ENCODE measurements around the gene ADAMTS9. TPM values are rescaled to one million over a fixed set of nuclear protein-coding genes. Genes with fewer than 3 reads are reported as not detected.
"Not testable (repeated sequence)": the region's sequence is repeated elsewhere in the genome, so short reads cannot be mapped to it uniquely, and the experiment has no call there.

ADAMTS9 gene
- total RNA-seq, 1 experiment from 2014 or later, result 0.46 TPM

GRCh38 chr3:64546856-64547255 is 140.9 kb downstream of the ADAMTS9 start:
- H4K91ac ChIP-seq (ENCODE audit: insufficient read length, low read depth, low read length), result no peak overlapping the region

GRCh38 chr3:64545239-64545638 is 142.6 kb downstream of the ADAMTS9 start:
- DNase-seq; H4K8ac ChIP-seq (replicated peaks; ENCODE audit: insufficient read length, low read depth, low read length); H3K27me3 ChIP-seq (ENCODE audit: insufficient read depth, low read length): not testable (repeated sequence)

More at GRCh38 chr3:64546856-64547255, 140.9 kb downstream of the ADAMTS9 start:
- H2AFZ ChIP-seq (ENCODE audit: low read length), result no peak overlapping the region
- no CpG with 5 or more reads among the region's 8 CpGs for WGBS (ENCODE audit: extremely low coverage, insufficient read length, low lambda C conversion rate)
- no peak overlapping the region for H2AK5ac ChIP-seq (ENCODE audit: insufficient read length, low read length)
- no peaks in the 10 kb centered on the region for H3K79me1 ChIP-seq (ENCODE audit: insufficient read depth, low read depth, low read length, poor library complexity, severe bottlenecking)
- Mint-ChIP-seq H3K27ac (no peak overlapping the region), H3K4me1 (peaks cover 0 to 5% of the 10 kb centered on the region in 2 experiments; a peak in 2 of 4 replicates), H3K27me3 (ENCODE audit: low read depth) (peaks cover 7% of the 10 kb centered on the region), H3K4me3 (no peak overlapping the region), H3K9me3 (peaks cover 0 to 3% of the 10 kb centered on the region in 2 experiments; a peak in 1 of 5 replicates), H3K36me3 (ENCODE audit: insufficient read depth in 1 of 3, low read depth in 3 of 3) (no peaks in the 10 kb centered on the region; a peak in 1 of 7 replicates)
- H3K56ac ChIP-seq (ENCODE audit: insufficient read length, low read depth, low read length), result no peak overlapping the region
- H3K27me3 ChIP-seq (ENCODE audit: insufficient read depth, low read length), result no peaks in the 10 kb centered on the region
- H3K23me2 ChIP-seq (ENCODE audit: insufficient read length, low read depth, low read length, poor library complexity, severe bottlenecking), result no peaks in the 10 kb centered on the region
- H3K9me3 ChIP-seq (ENCODE audit: control insufficient read depth, low read depth, low read length), result no peaks in the 10 kb centered on the region
- DNase-seq, result no peak
- H3K4ac ChIP-seq (ENCODE audit: low read depth, low read length), result no peak overlapping the region
- TF ChIP-seq CTCF (conservative IDR thresholded peaks at IDR 0.05), result no peak
- H2BK12ac ChIP-seq (ENCODE audit: insufficient read length, low read depth, low read length), result no peak overlapping the region
- no peak overlapping the region for H2BK120ac ChIP-seq (ENCODE audit: low read depth, low read length, poor library complexity, severe bottlenecking)
- H3K23ac ChIP-seq (ENCODE audit: insufficient read length, low read depth, low read length), result no peak overlapping the region
- no peak overlapping the region for H3K4me2 ChIP-seq (ENCODE audit: insufficient read depth, insufficient read length, low read length)
- no peak overlapping the region for H2BK5ac ChIP-seq (ENCODE audit: insufficient read length, low read length)
- no peak overlapping the region for H4K8ac ChIP-seq (replicated peaks; ENCODE audit: insufficient read length, low read depth, low read length)
- H4K20me1 ChIP-seq (ENCODE audit: control insufficient read depth, insufficient read depth, insufficient read length), result no peaks in the 10 kb centered on the region
- H3K9ac ChIP-seq (ENCODE audit: extremely low read depth, insufficient read length, low read length), result no peak overlapping the region
- H2BK15ac ChIP-seq (ENCODE audit: low read depth, low read length), result no peak overlapping the region
- H3K4me1 ChIP-seq (ENCODE audit: insufficient read depth, low read length), result no peaks in the 10 kb centered on the region; the same call in 1 of the 2 replicates
- H3K14ac ChIP-seq (ENCODE audit: insufficient read depth, low read length), result no peak overlapping the region
- H2BK20ac ChIP-seq (ENCODE audit: low read depth, low read length, poor library complexity, severe bottlenecking), result no peak overlapping the region
- H3K18ac ChIP-seq (ENCODE audit: insufficient read length, low read depth, low read length), result no peak overlapping the region
- no peak overlapping the region for H4K5ac ChIP-seq (ENCODE audit: insufficient read length, low read depth, low read length)
- no peak overlapping the region for H3T11ph ChIP-seq (ENCODE audit: low read length)
- H3K27ac ChIP-seq (ENCODE audit: insufficient read length, low read depth, low read length), result no peak overlapping the region
- no peaks in the 10 kb centered on the region for H3K79me2 ChIP-seq (ENCODE audit: insufficient read depth, low read length)

More at GRCh38 chr3:64545239-64545638, 142.6 kb downstream of the ADAMTS9 start:
- not testable (repeated sequence) for H2BK20ac ChIP-seq (ENCODE audit: low read depth, low read length, poor library complexity, severe bottlenecking); H4K5ac ChIP-seq (ENCODE audit: insufficient read length, low read depth, low read length); H3K27ac Mint-ChIP-seq; H2BK15ac ChIP-seq (ENCODE audit: low read depth, low read length); H3K4me1 ChIP-seq (ENCODE audit: insufficient read depth, low read length); H3K4ac ChIP-seq (ENCODE audit: low read depth, low read length); H3K56ac ChIP-seq (ENCODE audit: insufficient read length, low read depth, low read length); H3K36me3 Mint-ChIP-seq (ENCODE audit: insufficient read depth in 1 of 3, low read depth in 3 of 3); H4K20me1 ChIP-seq (ENCODE audit: control insufficient read depth, insufficient read depth, insufficient read length); H2BK5ac ChIP-seq (ENCODE audit: insufficient read length, low read length); H3K9me3 Mint-ChIP-seq; H3K9ac ChIP-seq (ENCODE audit: extremely low read depth, insufficient read length, low read length); H2BK12ac ChIP-seq (ENCODE audit: insufficient read length, low read depth, low read length); H3T11ph ChIP-seq (ENCODE audit: low read length); H3K79me2 ChIP-seq (ENCODE audit: insufficient read depth, low read length); H3K14ac ChIP-seq (ENCODE audit: insufficient read depth, low read length); H3K18ac ChIP-seq (ENCODE audit: insufficient read length, low read depth, low read length); H3K4me3 Mint-ChIP-seq; H3K79me1 ChIP-seq (ENCODE audit: insufficient read depth, low read depth, low read length, poor library complexity, severe bottlenecking); H3K4me2 ChIP-seq (ENCODE audit: insufficient read depth, insufficient read length, low read length); H3K27ac ChIP-seq (ENCODE audit: insufficient read length, low read depth, low read length); H2BK120ac ChIP-seq (ENCODE audit: low read depth, low read length, poor library complexity, severe bottlenecking); H2AK5ac ChIP-seq (ENCODE audit: insufficient read length, low read length); H4K91ac ChIP-seq (ENCODE audit: insufficient read length, low read depth, low read length); H3K4me1 Mint-ChIP-seq; H2AFZ ChIP-seq (ENCODE audit: low read length); H3K9me3 ChIP-seq (ENCODE audit: control insufficient read depth, low read depth, low read length); H3K23ac ChIP-seq (ENCODE audit: insufficient read length, low read depth, low read length); H3K23me2 ChIP-seq (ENCODE audit: insufficient read length, low read depth, low read length, poor library complexity, severe bottlenecking); H3K27me3 Mint-ChIP-seq (ENCODE audit: low read depth)
- no CpG with 5 or more reads among the region's 3 CpGs for WGBS (ENCODE audit: extremely low coverage, insufficient read length, low lambda C conversion rate)
